Gastrocnemius medialis (tissue), 4 donors: Measurements from ENCODE around the gene ASPRV1.

Experiments
- CTCF ChIP-seq, 5 experiments: fragments of 450-650 bp in 3 of 5; fragments of 200-600 bp in 2 of 5; sonication (generic) in 2 of 5; IDR thresholded peaks in 4 of 5; conservative IDR thresholded peaks in 1 of 5; 1 replicate in 4 of 5; 2 replicates in 1 of 5; pipeline ENCODE4 v1.5.1; 2016 to 2019; ENCODE audit warnings: antibody characterized with exemption in 5 of 5, mild to moderate bottlenecking in 3 of 5, moderate library complexity in 3 of 5
- POLR2A ChIP-seq, 2 donors: fragments of 450-650 bp; IDR thresholded peaks; one replicate each; pipeline ENCODE4 v1.6.1; 2017; ENCODE audit warnings: antibody characterized with exemption in 2 of 2, mild to moderate bottlenecking in 2 of 2, moderate library complexity in 2 of 2

DNA sequence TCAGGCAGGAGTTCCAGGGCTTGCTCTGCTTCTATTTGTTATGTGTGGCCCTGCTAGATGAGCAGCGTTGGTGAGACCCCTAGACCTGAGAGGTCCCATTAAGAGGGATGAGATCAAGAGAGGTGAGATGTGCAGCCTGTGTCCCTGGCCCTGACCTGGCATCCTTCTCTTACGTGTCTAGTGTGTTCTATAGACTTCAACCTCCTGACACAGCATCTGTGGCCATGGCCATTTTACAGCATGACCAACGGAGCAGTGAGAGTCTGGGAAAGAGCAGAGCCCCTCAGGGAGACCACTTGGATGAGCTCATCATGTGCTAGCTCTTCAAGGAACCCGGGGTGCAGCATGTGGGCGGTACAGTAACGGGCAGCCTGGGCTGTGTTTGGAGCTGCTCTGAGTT is 32.7 kb upstream of the ASPRV1 start:
- no peak for TF ChIP-seq CTCF (IDR thresholded peaks at IDR 0.05 in 4 of 5, conservative IDR thresholded peaks at IDR 0.05 in 1 of 5)
- no peak for TF ChIP-seq POLR2A (IDR thresholded peaks at IDR 0.05)
